Naive thymus-derived CD4-positive, alpha-beta T cell (primary cell): ENCODE data around the gene ELK3. TPM values are rescaled to one million over a fixed set of nuclear protein-coding genes. Genes with fewer than 3 reads are reported as not detected.

Source experiments
- ATAC-seq: fragments of 150-1000 bp; cut with Tn5 transposase; 2 replicates; pipeline ENCODE4 v1.10.0; 2021; ENCODE audit warnings: mild to moderate bottlenecking, moderate library complexity
- CTCF ChIA-PET: fragments of 350-600 bp; sonication (Branson Sonifier 250); formaldehyde crosslinking; loops from one replicate; lab custom pipeline; 2021; ENCODE audit warnings: antibody characterized with exemption; lab: Charles Lee
- POLR2A ChIA-PET: fragments of 350-600 bp; sonication (Branson Sonifier 250); formaldehyde crosslinking; loops from one replicate; lab custom pipeline; 2021; ENCODE audit warnings: antibody characterized with exemption, inconsistent platforms; lab: Charles Lee
- DNase-seq, 9 donors: peaks; one replicate each; pipeline versions ENCODE4 v3.0.0 to v3.0.0-alpha.2; 2020 to 2022; ENCODE audit warnings: mixed read lengths in 1 of 9
- H3K27ac ChIP-seq: one replicate; pipeline ENCODE4 v1.7.0; 2013; ENCODE audit warnings: mild to moderate bottlenecking, low read depth, low read length, moderate library complexity
- H3K27me3 ChIP-seq, 2 donors: one replicate each; pipeline ENCODE4 v1.7.0; 2013; ENCODE audit warnings: low read length in 2 of 2, mild to moderate bottlenecking in 2 of 2, moderate library complexity in 2 of 2; ENCODE audit not compliant: control insufficient read depth in 2 of 2, insufficient read depth in 2 of 2
- H3K36me3 ChIP-seq, 3 experiments: 1 replicate in 2 of 3; 2 replicates in 1 of 3; pipeline ENCODE4 v1.7.0; 2013; ENCODE audit warnings: low read length in 3 of 3, mild to moderate bottlenecking in 3 of 3, moderate library complexity in 1 of 3; ENCODE audit not compliant: insufficient read depth in 3 of 3, control insufficient read depth in 2 of 3
- H3K4me1 ChIP-seq, 2 donors: one replicate each; pipeline ENCODE4 v1.7.0; 2013; ENCODE audit warnings: low read length in 2 of 2, mild to moderate bottlenecking in 2 of 2, moderate library complexity in 1 of 2; ENCODE audit not compliant: control insufficient read depth in 2 of 2, insufficient read depth in 2 of 2
- H3K4me3 ChIP-seq: 2 replicates; pipeline ENCODE4 v1.7.0; 2013; ENCODE audit warnings: mild to moderate bottlenecking, low read length
- H3K9me3 ChIP-seq, 3 experiments: 1 replicate in 2 of 3; 2 replicates in 1 of 3; pipeline ENCODE4 v1.7.0; 2013; ENCODE audit warnings: low read length in 3 of 3; ENCODE audit not compliant: control insufficient read depth in 2 of 3
- H3K27ac Mint-ChIP-seq, 9 donors: one replicate each; pipeline ENCODE4 v1.8.0; 2020 to 2022; ENCODE audit warnings: mixed read lengths in 9 of 9, mild to moderate bottlenecking in 8 of 9, moderate library complexity in 5 of 9, inconsistent platforms in 2 of 9
- H3K27me3 Mint-ChIP-seq, 5 donors: one replicate each; pipeline ENCODE4 v1.8.0; 2021 to 2022; ENCODE audit warnings: mixed read lengths in 5 of 5, mild to moderate bottlenecking in 1 of 5
- H3K36me3 Mint-ChIP-seq, 5 donors: one replicate each; pipeline ENCODE4 v1.8.0; 2020 to 2022; ENCODE audit warnings: mixed read lengths in 5 of 5, mild to moderate bottlenecking in 3 of 5, inconsistent platforms in 1 of 5
- H3K4me1 Mint-ChIP-seq, 7 donors: one replicate each; pipeline ENCODE4 v1.8.0; 2020 to 2022; ENCODE audit warnings: mixed read lengths in 7 of 7, mild to moderate bottlenecking in 3 of 7, inconsistent platforms in 1 of 7
- H3K4me3 Mint-ChIP-seq, 10 donors: one replicate each; pipeline ENCODE4 v1.8.0; 2020 to 2022; ENCODE audit warnings: mild to moderate bottlenecking in 10 of 10, mixed read lengths in 10 of 10, moderate library complexity in 6 of 10, inconsistent platforms in 2 of 10
- H3K9me3 Mint-ChIP-seq, 11 donors: one replicate each; pipeline ENCODE4 v1.8.0; 2020 to 2022; ENCODE audit warnings: mixed read lengths in 11 of 11, mild to moderate bottlenecking in 4 of 11, inconsistent platforms in 1 of 11, moderate library complexity in 1 of 11
- intact Hi-C, 2 donors: fragments of 100-400 bp; cut with micrococcal nuclease; formaldehyde crosslinking; loops; one replicate each; pipeline ENCODE4 v1.15.1; 2023
- polyA plus RNA-seq, 2 donors: library from polyadenylated mRNA; unstranded; fragments of 300-500 nt; fragmentation: Illumina TruSeq; gene quantifications; one replicate each; pipeline ENCODE4 v1.2.3, GENCODE V29; 2021
- total RNA-seq, 6 experiments: library from RNA in 5 of 6; stranded (reverse) in 5 of 6; gene quantifications; 1 replicate in 5 of 6; 2 replicates in 1 of 6; pipeline ENCODE4 v1.2.3 and lab custom pipeline; 2021 to 2026

ELK3 gene
- total and polyA plus RNA-seq, 7 experiments from 2014 or later, result 16.8 to 52.3 (median 29.4) TPM

DNA sequence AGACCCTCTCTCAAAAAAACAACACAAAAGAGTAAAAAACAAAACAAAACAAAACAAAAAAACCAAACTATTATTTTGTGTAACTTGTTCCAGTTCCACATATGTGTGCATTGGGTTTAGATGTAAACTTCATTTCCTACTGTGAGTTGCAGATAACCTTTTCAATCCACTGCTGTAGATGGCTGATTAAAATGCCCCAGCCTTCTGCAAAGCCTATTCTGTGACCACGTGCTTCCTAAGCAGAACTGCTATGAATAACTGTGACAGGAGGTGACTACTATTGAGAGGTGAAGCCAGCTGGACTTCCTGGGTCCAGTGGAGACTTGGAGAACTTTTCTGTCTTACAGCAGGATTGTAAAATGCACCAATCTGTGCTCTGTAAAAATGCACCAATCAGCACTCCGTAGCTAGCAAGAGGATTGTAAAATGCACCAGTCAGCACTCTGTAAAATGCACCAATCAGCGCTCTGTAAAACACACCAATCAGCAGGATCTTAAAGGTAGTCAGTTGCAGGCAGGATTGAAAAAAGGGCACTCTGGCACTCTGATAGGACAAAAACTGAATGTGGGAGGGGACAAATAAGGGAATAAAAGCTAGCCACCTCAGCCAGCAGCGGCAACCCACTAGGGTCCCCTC lies 10.3 kb upstream of the ELK3 start:
- POLR2A ChIA-PET, result no interaction called here
- H3K27ac ChIP-seq, result no peak overlapping the region
- H3K27me3 ChIP-seq, result no peaks in the 10 kb centered on the region
- CTCF ChIA-PET, result no interaction called here
- no peaks in the 10 kb centered on the region for H3K9me3 ChIP-seq
- H3K36me3 ChIP-seq, result no peaks in the 10 kb centered on the region
- Mint-ChIP-seq H3K27me3 (no peaks in the 10 kb centered on the region), H3K4me3 (no peak overlapping the region), H3K9me3 (peaks cover 0 to 18% (median 0%) of the 10 kb centered on the region in 11 donors), H3K4me1 (peaks cover 7 to 22% (median 15%) of the 10 kb centered on the region in 7 donors), H3K27ac (no peak overlapping the region), H3K36me3 (peaks cover 4 to 16% (median 4%) of the 10 kb centered on the region in 5 donors)
- peaks cover 3 to 9% of the 10 kb centered on the region in 2 donors for H3K4me1 ChIP-seq
- ATAC-seq, result no peak
- H3K4me3 ChIP-seq, result no peak overlapping the region
- DNase-seq, result no peak
- intact Hi-C loops, result no loop called here

- no peaks in the 10 kb centered on the region for H3K27me3 Mint-ChIP-seq
- POLR2A ChIA-PET, result interaction anchor here (1.7 kb wide), 1 partner anchor 9 kb away, joined by 4 read pairs; no protein-coding TSS in a partner anchor
These were observed 8.3 kb upstream of the ELK3 start for GRCh38 chr12:96185914-96186313.

GRCh38 chr12:96186607-96187301 lies 7.4 kb upstream of the ELK3 start:
- Histone ChIP-seq H3K27ac (no peak overlapping the region), H3K4me1 (peaks cover 3 to 9% of the 10 kb centered on the region in 2 donors), H3K27me3 (no peaks in the 10 kb centered on the region), H3K4me3 (no peak overlapping the region), H3K9me3 (no peaks in the 10 kb centered on the region), H3K36me3 (no peaks in the 10 kb centered on the region)
- Mint-ChIP-seq H3K36me3 (peaks cover 0 to 6% (median 0%) of the 10 kb centered on the region in 5 donors), H3K4me3 (peak overlapping the region in 7 of 10 donors; percentile 1 to 37 (median 15)), H3K27ac (peak overlapping the region in 6 of 9 donors; percentile 0 to 72 (median 40)), H3K27me3 (no peaks in the 10 kb centered on the region), H3K9me3 (peaks cover 0 to 7% (median 0%) of the 10 kb centered on the region in 11 donors), H3K4me1 (peaks cover 7 to 25% (median 19%) of the 10 kb centered on the region in 7 donors)
- CTCF ChIA-PET, result interaction anchor here (1.2 to 2.5 kb wide), 2 partner anchors 25 to 28 kb away, joined by 3 to 12 read pairs; no protein-coding TSS in a partner anchor
- intact Hi-C loops, result no loop called here
- no peak for DNase-seq
- POLR2A ChIA-PET, result interaction anchor here (0.7 to 1.7 kb wide), 3 partner anchors 8 to 29 kb away, joined by 3 to 4 read pairs (median 3); no protein-coding TSS in a partner anchor
- ATAC-seq, result no peak

More at GRCh38 chr12:96185914-96186313, 8.3 kb upstream of the ELK3 start:
- Mint-ChIP-seq H3K9me3 (peaks cover 0 to 11% (median 0%) of the 10 kb centered on the region in 11 donors), H3K4me1 (peaks cover 7 to 25% (median 19%) of the 10 kb centered on the region in 7 donors), H3K4me3 (no peak overlapping the region), H3K36me3 (peaks cover 0 to 10% (median under 1%) of the 10 kb centered on the region in 5 donors), H3K27ac (peak overlapping the region in 1 of 9 donors; percentile 31)
- Histone ChIP-seq H3K27ac (no peak overlapping the region), H3K36me3 (no peaks in the 10 kb centered on the region), H3K4me1 (peaks cover 3 to 9% of the 10 kb centered on the region in 2 donors), H3K9me3 (no peaks in the 10 kb centered on the region), H3K27me3 (no peaks in the 10 kb centered on the region), H3K4me3 (no peak overlapping the region)
- ATAC-seq (no peak), DNase-seq (no peak)
- intact Hi-C loops, result no loop called here
- CTCF ChIA-PET, result interaction anchor here (1.2 to 2.5 kb wide), 2 partner anchors 26 to 29 kb away, joined by 3 to 12 read pairs; no protein-coding TSS in a partner anchor

DNA sequence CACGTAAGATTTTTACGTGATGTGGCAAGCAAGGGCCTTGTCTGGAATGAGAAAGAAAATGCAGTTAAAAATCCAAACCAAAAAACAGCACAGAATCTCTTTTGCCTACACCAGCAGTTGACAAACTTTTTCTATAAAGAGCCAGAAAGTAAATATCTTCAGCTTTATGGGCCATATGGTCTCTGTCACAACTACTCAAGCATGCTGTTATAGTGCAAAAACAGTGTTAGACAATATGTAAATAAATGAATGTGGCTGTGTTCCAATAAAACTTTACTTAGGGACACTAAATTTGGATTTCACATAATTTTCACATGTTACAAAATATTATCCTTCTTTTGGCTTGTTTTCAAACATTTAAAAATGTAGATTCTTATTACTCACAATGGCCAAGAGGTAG lies 6.2 kb upstream of the ELK3 start:
- CTCF ChIA-PET, result interaction anchor here (2.5 kb wide), 1 partner anchor 27 kb away, joined by 12 read pairs; no protein-coding TSS in a partner anchor
- DNase-seq, result no peak
- no peaks in the 10 kb centered on the region for H3K27me3 ChIP-seq
- POLR2A ChIA-PET, result interaction anchor here (0.6 to 0.7 kb wide), 2 partner anchors 27 to 42 kb away, joined by 3 read pairs; no protein-coding TSS in a partner anchor
- ATAC-seq, result no peak
- H3K27me3 Mint-ChIP-seq, result no peaks in the 10 kb centered on the region
- H3K27ac Mint-ChIP-seq, result peak overlapping the region in 7 of 9 donors; percentile 0 to 72 (median 2)
- H3K4me1 Mint-ChIP-seq, result peaks cover 13 to 35% (median 19%) of the 10 kb centered on the region in 7 donors
- no peak overlapping the region for H3K4me3 Mint-ChIP-seq
- H3K9me3 Mint-ChIP-seq, result peaks cover 0 to 7% (median 0%) of the 10 kb centered on the region in 11 donors
- no peaks in the 10 kb centered on the region for H3K9me3 ChIP-seq
- H3K36me3 Mint-ChIP-seq, result peaks cover 0 to 2% (median 0%) of the 10 kb centered on the region in 5 donors
- H3K36me3 ChIP-seq, result no peaks in the 10 kb centered on the region
- intact Hi-C loops, result no loop called here
- H3K27ac ChIP-seq, result no peak overlapping the region
- no peak overlapping the region for H3K4me3 ChIP-seq
- H3K4me1 ChIP-seq, result peaks cover 3 to 9% of the 10 kb centered on the region in 2 donors

DNA sequence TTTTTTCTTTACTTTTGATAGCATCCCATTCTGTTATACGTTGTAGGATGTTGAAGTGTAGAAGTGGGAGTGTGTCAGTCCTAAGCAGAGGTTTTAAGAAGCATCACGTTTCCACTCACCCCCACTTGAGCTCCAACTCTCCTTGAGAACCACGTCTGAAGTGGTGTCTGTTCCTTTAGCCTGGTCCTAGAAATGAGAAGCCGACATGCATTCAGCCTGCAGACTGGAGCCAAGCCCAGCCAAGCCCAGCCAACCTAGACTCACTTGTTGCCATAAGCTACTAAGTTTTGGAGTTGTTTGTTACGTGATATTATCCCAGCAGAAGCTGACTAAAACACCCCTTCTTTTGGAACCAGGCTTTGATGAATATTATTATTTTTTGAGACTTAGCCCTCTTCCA lies 4.4 kb upstream of the ELK3 start:
- H3K36me3 Mint-ChIP-seq, result peaks cover 0 to 4% (median 0%) of the 10 kb centered on the region in 5 donors
- POLR2A ChIA-PET, result interaction anchor here (0.6 to 5.7 kb wide), 2 partner anchors 20 to 295 kb away, joined by 3 to 36 read pairs; no protein-coding TSS in a partner anchor
- H3K4me3 ChIP-seq, result no peak overlapping the region
- peaks cover 14 to 39% (median 22%) of the 10 kb centered on the region in 7 donors for H3K4me1 Mint-ChIP-seq
- no peaks in the 10 kb centered on the region for H3K27me3 ChIP-seq
- intact Hi-C loops, result loop anchor here (10.0 kb wide), 3 partner anchors 45 to 975 kb away; partner anchors contain the start of genes FGD6 (in 1 of the 2), SNRPF (in 1 of the 2) and VEZT (in 1 of the 2)
- H3K4me1 ChIP-seq, result peaks cover 3 to 14% of the 10 kb centered on the region in 2 donors
- no peak overlapping the region for H3K27ac ChIP-seq
- H3K36me3 ChIP-seq, result no peaks in the 10 kb centered on the region
- ATAC-seq, result no peak
- H3K9me3 ChIP-seq, result no peaks in the 10 kb centered on the region
- peaks cover 0 to 2% (median 0%) of the 10 kb centered on the region in 11 donors for H3K9me3 Mint-ChIP-seq
- H3K27ac Mint-ChIP-seq, result peak overlapping the region in 7 of 9 donors; percentile 1 to 72 (median 39)
- H3K27me3 Mint-ChIP-seq, result no peaks in the 10 kb centered on the region
- CTCF ChIA-PET, result interaction anchor here (1.1 kb wide), 1 partner anchor 22 kb away, joined by 4 read pairs; no protein-coding TSS in a partner anchor
- no peak for DNase-seq
- no peak overlapping the region for H3K4me3 Mint-ChIP-seq
